Uterus (tissue), 2 donors: ENCODE measurements around the gene UBR4.

Source experiments
- POLR2A ChIP-seq, 2 donors: fragments of 450-650 bp; IDR thresholded peaks; one replicate each; pipeline ENCODE4 v1.6.1; 2016; ENCODE audit warnings: antibody characterized with exemption in 2 of 2, mild to moderate bottlenecking in 1 of 2, moderate library complexity in 1 of 2
- TF ChIP-seq, protein P1 (sequence below), 4 experiments: fragments of 200-600 bp in 2 of 4; fragments of 450-650 bp in 2 of 4; sonication (generic) in 2 of 4; IDR thresholded peaks; one replicate each; pipeline ENCODE4 v1.5.1; 2016 to 2019; ENCODE audit warnings: antibody characterized with exemption in 4 of 4, mild to moderate bottlenecking in 2 of 4, moderate library complexity in 1 of 4

DNA sequence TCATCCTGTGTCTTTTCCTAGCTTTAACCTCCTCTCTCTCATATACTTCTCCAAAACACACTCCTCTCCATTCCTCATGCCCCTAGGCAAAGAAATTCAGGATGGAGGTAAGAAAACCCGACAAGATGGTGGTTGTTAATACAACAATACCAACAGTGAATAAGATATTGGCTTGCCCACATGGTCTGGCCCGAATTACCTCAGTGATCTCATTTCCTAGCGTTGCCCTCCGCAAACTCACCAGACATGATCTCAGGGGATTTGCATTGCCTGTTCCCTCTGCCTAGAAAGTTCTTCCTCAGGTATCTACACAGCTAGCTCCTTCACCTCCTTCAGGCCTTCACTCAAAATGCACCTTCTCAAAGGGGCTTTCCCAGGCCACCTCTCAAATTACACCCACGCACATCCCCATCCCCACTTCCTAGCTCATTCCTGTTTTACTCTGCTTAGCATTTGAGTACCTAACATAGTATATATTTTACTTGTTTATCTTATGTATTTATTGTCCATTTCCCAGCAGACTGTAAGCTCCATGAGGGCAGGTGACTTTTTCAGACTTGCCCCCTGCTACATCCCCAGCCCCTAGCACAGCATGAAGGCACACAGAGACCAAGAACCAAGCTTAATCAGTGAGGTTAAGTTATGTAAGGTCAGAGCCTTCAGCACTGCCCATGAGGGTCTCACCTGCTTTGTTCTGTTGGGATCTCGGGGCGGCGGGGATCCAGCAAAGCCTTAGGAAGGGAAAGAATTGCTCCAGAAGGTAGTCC is 10.2 kb upstream of the UBR4 start:
- TF ChIP-seq, protein P1, sequence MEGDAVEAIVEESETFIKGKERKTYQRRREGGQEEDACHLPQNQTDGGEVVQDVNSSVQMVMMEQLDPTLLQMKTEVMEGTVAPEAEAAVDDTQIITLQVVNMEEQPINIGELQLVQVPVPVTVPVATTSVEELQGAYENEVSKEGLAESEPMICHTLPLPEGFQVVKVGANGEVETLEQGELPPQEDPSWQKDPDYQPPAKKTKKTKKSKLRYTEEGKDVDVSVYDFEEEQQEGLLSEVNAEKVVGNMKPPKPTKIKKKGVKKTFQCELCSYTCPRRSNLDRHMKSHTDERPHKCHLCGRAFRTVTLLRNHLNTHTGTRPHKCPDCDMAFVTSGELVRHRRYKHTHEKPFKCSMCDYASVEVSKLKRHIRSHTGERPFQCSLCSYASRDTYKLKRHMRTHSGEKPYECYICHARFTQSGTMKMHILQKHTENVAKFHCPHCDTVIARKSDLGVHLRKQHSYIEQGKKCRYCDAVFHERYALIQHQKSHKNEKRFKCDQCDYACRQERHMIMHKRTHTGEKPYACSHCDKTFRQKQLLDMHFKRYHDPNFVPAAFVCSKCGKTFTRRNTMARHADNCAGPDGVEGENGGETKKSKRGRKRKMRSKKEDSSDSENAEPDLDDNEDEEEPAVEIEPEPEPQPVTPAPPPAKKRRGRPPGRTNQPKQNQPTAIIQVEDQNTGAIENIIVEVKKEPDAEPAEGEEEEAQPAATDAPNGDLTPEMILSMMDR (IDR thresholded peaks at IDR 0.05), result no peak
- TF ChIP-seq POLR2A (IDR thresholded peaks at IDR 0.05), result no peak
